Measurements from ENCODE around the gene PPP1CB. TPM values are rescaled to one million over a fixed set of nuclear protein-coding genes. Genes with fewer than 3 reads are reported as not detected.

The PPP1CB gene
- total and polyA plus RNA-seq, 8 donors, result 33.2 to 205 (median 88.1) TPM

- TF ChIP-seq CTCF (IDR thresholded peaks at IDR 0.05), result no peak
- ATAC-seq (peak; percentile 82 to 92 (median 89)), DNase-seq (peak in 3 of 6 donors; percentile 46 to 67 (median 59)), FAIRE-seq (peak; percentile 82)
- Histone ChIP-seq H3K27ac (peak overlapping the region; percentile 65 to 87 (median 76)), H3K9me3 (no peaks in the 10 kb centered on the region), H3K4me3 (no peak overlapping the region), H3K4me1 (peaks cover 5 to 18% (median 5%) of the 10 kb centered on the region in 3 donors), H3K36me3 (no peaks in the 10 kb centered on the region), H3K27me3 (no peaks in the 10 kb centered on the region)
- intact Hi-C loops (cut with DNase I), result no loop called here
- 17 to 18% methylated on average over 4 of the region's 4 CpGs for WGBS, 2 donors
These were observed 35.3 kb upstream of the PPP1CB start for GRCh38 chr2:28716265-28716865.

GRCh38 chr2:28717339-28717758 is 34.3 kb upstream of the PPP1CB start:
- peak overlapping the region in 3 of 4 donors; percentile 65 to 87 (median 79) for H3K27ac ChIP-seq
- peaks cover 5 to 18% (median 5%) of the 10 kb centered on the region in 3 donors for H3K4me1 ChIP-seq
- no peaks in the 10 kb centered on the region for H3K9me3 ChIP-seq
- no peak overlapping the region for H3K4me3 ChIP-seq
- DNase-seq, result peak in 1 of 6 donors; percentile 41
- no peaks in the 10 kb centered on the region for H3K36me3 ChIP-seq
- no peak for FAIRE-seq
- peak in 3 of 4 donors; percentile 49 to 78 (median 55) for ATAC-seq
- 79 to 81% methylated on average over 5 of the region's 5 CpGs for WGBS, 2 donors
- intact Hi-C loops (cut with DNase I), result no loop called here
- H3K27me3 ChIP-seq, result no peaks in the 10 kb centered on the region
- no peak for TF ChIP-seq CTCF (IDR thresholded peaks at IDR 0.05)

GRCh38 chr2:28720345-28720744 is 31.3 kb upstream of the PPP1CB start:
- Histone ChIP-seq H3K36me3 (no peaks in the 10 kb centered on the region), H3K9me3 (no peaks in the 10 kb centered on the region), H3K4me3 (no peak overlapping the region), H3K27me3 (no peaks in the 10 kb centered on the region), H3K27ac (no peak overlapping the region), H3K4me1 (peaks cover 5 to 18% (median 5%) of the 10 kb centered on the region in 3 donors)
- no peak for TF ChIP-seq CTCF (IDR thresholded peaks at IDR 0.05)
- FAIRE-seq (no peak), DNase-seq (no peak), ATAC-seq (no peak)
- intact Hi-C loops (cut with DNase I), result no loop called here
- 85 to 87% methylated on average over 3 of the region's 3 CpGs for WGBS, 2 donors

GRCh38 chr2:28721601-28722191 is 29.9 kb upstream of the PPP1CB start:
- 80 to 87% methylated on average over 7 of the region's 7 CpGs for WGBS, 2 donors

More at GRCh38 chr2:28721601-28722191, 29.9 kb upstream of the PPP1CB start:
- Histone ChIP-seq H3K9me3 (no peaks in the 10 kb centered on the region), H3K4me3 (no peak overlapping the region), H3K27me3 (no peaks in the 10 kb centered on the region), H3K4me1 (peaks cover 0 to 5% (median 0%) of the 10 kb centered on the region in 3 donors), H3K27ac (no peak overlapping the region), H3K36me3 (no peaks in the 10 kb centered on the region)
- no peak for TF ChIP-seq CTCF (IDR thresholded peaks at IDR 0.05)
- intact Hi-C loops (cut with DNase I), result no loop called here
- ATAC-seq, result no peak
- no peak for FAIRE-seq
- no peak for DNase-seq
